GM21423 (cell line): ENCODE measurements around the gene FIG4.
"Not testable (repeated sequence)": the region's sequence is repeated elsewhere in the genome, so short reads cannot be mapped to it uniquely, and the experiment has no call there.

Source experiments
- ATAC-seq: cut with Tn5 transposase; IDR thresholded peaks from one replicate; pipeline ENCODE4 v1.9.1; 2021; ENCODE audit warnings: mild to moderate bottlenecking, moderate library complexity; ENCODE audit not compliant: unreplicated experiment

The FIG4 gene

GRCh38 chr6:109840796-109841195 is 149.7 kb downstream of the FIG4 start:
- ATAC-seq: no peak

GRCh38 chr6:109841869-109842268 is 150.8 kb downstream of the FIG4 start:
- ATAC-seq: no peak

GRCh38 chr6:109852713-109853112 is 161.6 kb downstream of the FIG4 start:
- no peak for ATAC-seq

GRCh38 chr6:109853426-109853825 is 162.3 kb downstream of the FIG4 start:
- no peak for ATAC-seq

- ATAC-seq: no peak
These were observed 162.9 kb downstream of the FIG4 start for GRCh38 chr6:109853951-109854350.

GRCh38 chr6:109854541-109855308 is 163.6 kb downstream of the FIG4 start:
- ATAC-seq: no peak

GRCh38 chr6:109855476-109856040 is 164.5 kb downstream of the FIG4 start:
- not testable (repeated sequence) for ATAC-seq

- ATAC-seq: no peak
These were observed 170.8 kb downstream of the FIG4 start for GRCh38 chr6:109861946-109862345.

- ATAC-seq: no peak
These were observed 173.0 kb downstream of the FIG4 start for GRCh38 chr6:109864050-109864449.

GRCh38 chr6:109865968-109866367 is 174.9 kb downstream of the FIG4 start:
- no peak for ATAC-seq

GRCh38 chr6:109867009-109867969 is 176.2 kb downstream of the FIG4 start:
- ATAC-seq: no peak

GRCh38 chr6:109867970-109868358 is 176.9 kb downstream of the FIG4 start:
- no peak for ATAC-seq

GRCh38 chr6:109869398-109870088 is 178.4 kb downstream of the FIG4 start:
- ATAC-seq: not testable (repeated sequence)

- ATAC-seq: no peak
These were observed 179.0 kb downstream of the FIG4 start for GRCh38 chr6:109870089-109870410.

- no peak for ATAC-seq
These were observed 181.5 kb downstream of the FIG4 start for GRCh38 chr6:109872549-109872948.

- no peak for ATAC-seq
These were observed 182.0 kb downstream of the FIG4 start for GRCh38 chr6:109872968-109873545.

- no peak for ATAC-seq
These were observed 183.0 kb downstream of the FIG4 start for GRCh38 chr6:109874086-109874485.

GRCh38 chr6:109874621-109875020 is 183.5 kb downstream of the FIG4 start:
- no peak for ATAC-seq
